ACHN (cell line): Measurements from ENCODE around the gene NR2C2AP.
A peak's percentile ranks its signal among the peaks of the same experiment; 100 is the strongest.
"Not testable (repeated sequence)": the region's sequence is repeated elsewhere in the genome, so short reads cannot be mapped to it uniquely, and the experiment has no call there.

Experiments
- DNase-seq: peaks from one replicate; pipeline ENCODE4 v3.0.0-alpha.2; 2015
- in situ Hi-C: cut with HindIII; loops from 2 replicates; pipeline ENCODE4 v1.10.0; 2017; ENCODE audit warnings: low sequenced_read_pairs, low pct_ligation_motif_present, low pct_unique_long_range_greater_than_20kb

NR2C2AP gene

GRCh38 chr19:19192910-19193423, 10.2 kb downstream of the NR2C2AP start:
- no peak for DNase-seq

GRCh38 chr19:19192078-19192882, 10.9 kb downstream of the NR2C2AP start, which contains the start of the genes BORCS8 and RFXANK:
Gene BORCS8 (minus strand): TSS chr19:19192152. CDS start chr19:19192117, 35 bp downstream.
Gene RFXANK (plus strand): TSS chr19:19192258. CDS start chr19:19193947, 1,689 bp downstream.
- in situ Hi-C loops, result no loop called here
- peak; percentile 98 for DNase-seq

More at GRCh38 chr19:19192910-19193423, 10.2 kb downstream of the NR2C2AP start:
- in situ Hi-C loops, result no loop called here

GRCh38 chr19:19191768-19192077, 11.5 kb downstream of the NR2C2AP start:
- in situ Hi-C loops, result no loop called here
- no peak for DNase-seq

DNA sequence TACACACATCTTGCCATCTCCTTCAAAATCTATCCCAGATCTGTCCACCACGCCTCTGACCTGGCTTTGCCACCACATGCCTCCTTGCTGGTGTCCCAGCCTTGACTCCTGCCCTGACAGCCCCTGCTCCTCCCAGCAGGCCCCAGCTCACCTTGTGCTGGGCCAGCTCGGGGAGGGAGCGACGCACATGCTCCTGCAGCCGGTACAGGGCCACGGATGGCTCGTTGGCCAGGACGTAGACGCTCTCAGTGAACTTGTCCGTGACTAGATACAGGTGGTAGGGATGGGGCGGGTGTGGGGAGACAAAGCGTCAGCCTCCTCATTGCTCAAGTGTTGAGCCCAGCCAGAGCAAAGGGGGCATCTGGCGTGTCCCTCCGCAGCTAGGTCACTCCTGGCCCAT, 16.5 kb downstream of the NR2C2AP start:
- in situ Hi-C loops, result no loop called here
- no peak for DNase-seq

DNA sequence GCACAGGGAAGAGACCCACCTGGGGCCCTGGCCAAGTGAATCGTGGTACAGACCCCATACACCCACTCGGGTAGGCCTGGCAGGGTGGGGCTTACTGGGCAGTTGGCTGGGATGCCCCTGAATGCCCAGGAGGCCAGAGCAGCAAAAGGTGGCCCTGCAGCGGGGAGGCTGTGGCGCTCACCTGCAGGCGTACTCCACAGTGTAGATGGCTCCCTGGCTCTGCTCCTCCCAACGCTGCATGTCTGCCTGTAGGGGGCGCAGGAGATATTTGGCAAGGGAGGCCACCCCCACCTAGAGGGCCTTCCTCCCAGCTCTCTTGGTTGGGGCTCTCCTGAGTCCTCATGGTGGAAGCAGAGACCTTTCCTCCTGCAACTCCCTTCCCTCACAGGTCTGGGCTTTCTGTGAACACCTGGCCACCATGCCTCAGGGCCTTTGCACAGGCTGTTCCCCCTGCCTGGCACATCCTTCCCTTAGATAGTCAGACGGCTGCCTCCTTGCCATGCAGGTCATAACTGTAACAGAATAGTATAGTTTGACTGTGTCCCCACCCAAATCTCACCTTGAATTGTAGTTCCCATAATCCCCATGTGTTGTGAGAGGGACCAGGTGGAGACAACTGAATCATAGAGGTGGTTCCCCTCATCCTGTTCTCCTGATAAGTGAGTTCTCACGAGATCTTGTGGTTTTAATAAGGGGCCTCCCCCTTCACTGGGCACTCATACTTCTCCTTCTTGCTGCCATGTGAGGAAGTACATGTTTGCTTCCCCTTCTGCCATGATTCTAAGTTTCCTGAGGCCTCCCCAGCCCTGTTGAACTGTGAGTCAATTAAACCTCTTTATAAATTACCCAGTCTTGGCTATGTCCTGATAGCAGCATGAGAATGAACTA, 17.1 kb downstream of the NR2C2AP start:
- DNase-seq, result peak; percentile 41
- in situ Hi-C loops, result no loop called here

DNA sequence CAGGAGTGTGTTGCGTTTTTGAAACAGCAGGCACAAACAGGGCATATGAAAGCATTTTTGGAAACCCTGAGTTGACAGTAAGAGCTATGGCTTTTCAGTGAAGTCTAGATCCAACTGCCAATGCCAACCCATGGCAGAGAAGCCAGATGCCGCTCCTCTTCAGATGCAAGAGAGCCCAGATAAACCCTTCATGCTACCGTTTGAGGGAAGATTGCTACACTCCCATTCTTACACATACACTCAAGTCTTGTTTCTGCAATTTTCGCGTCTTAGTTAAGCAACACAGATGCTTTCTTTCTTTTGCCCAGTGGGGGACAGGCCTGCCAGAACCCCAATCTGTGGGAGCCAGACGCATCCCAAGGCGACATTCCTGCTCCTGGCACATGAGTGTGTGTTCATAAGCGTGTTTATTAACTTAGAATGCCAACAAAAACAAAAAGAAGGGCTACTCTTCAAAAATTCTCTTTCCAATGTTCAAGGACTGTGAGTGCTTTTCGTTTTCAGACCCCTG, 21.7 kb downstream of the NR2C2AP start:
- in situ Hi-C loops, result no loop called here
- no peak for DNase-seq

GRCh38 chr19:19179548-19180441, 23.4 kb downstream of the NR2C2AP start:
- peak; percentile 93 for DNase-seq
- in situ Hi-C loops, result no loop called here

- in situ Hi-C loops, result no loop called here
- no peak for DNase-seq
Observed at GRCh38 chr19:19176950-19177349, 26.3 kb downstream of the NR2C2AP start.

GRCh38 chr19:19173243-19173642, 30.0 kb downstream of the NR2C2AP start:
- DNase-seq, in situ Hi-C loops: not testable (repeated sequence)

DNA sequence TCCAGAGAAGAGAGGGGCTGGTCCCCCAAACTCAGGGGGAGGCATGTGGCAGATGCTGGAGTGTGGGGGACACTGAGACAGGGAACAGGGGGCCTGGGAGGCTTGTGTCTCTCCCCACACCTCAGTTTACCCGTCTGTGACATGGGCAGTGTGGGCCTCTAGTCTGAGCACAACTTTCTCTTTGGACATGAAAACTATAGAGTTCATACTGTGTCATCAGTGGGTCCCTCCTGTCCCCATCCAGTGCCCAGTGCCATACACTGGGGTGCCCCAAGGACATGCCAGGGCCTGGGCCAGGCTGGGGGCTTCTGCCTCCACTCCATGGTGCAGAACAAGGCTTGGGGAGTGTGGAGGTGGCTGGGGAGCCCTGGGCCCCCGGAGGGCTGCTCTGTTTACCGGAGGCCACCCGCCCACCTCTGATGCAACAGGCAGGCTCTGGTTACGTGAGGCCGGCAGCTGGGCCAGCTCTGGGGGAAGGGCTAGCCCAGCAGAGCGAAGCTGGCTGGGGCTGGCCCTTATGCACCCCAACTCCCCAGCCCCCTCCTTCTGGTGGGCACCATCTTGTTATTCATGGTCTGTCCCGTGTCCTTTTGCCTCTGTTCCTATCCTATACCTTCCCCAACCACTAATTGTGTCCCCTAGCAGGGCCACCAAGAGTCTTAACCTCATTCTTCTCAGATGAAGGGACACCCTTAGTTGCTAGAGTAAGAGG, 31.2 kb downstream of the NR2C2AP start:
- DNase-seq, result no peak
- in situ Hi-C loops, result no loop called here

DNA sequence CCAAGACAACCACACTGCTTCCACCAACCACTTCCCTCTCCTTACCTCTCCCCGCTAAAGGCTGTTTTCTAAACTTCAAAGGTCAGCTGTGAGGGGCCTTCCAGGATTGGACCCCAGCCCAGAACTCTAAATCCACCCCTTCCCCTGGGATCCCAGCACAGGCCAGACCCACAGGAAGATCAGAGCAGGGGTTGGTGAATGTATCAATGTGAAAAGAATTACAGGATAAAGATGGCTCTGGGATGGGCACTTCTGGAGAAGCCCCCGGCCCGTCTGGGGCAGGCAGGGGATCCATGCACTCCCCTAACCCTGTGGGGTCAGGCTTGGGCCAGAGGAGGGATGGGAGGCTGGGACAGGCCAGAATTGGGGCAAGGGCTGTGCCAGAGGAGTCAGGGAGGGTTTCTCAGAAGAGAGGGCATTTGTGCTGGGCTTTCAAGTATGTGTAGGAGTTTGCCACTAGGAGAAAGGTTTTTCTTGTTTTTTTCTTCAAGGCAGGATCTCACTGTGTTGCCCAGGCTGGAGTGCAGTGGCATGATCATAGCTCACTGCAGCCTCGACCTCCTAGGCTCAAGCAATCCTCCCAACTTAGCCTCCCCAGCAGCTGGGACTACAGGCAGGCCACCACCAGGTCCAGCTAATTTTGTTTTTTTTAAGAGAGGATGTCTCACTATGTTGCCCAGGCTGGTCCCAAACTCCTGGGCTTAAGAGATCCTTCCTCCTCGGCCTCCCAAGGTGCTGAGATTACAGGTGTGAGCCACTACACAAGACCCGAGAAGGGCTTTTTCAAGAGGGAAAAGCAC, 32.1 kb downstream of the NR2C2AP start:
- DNase-seq, result no peak
- in situ Hi-C loops, result no loop called here

DNA sequence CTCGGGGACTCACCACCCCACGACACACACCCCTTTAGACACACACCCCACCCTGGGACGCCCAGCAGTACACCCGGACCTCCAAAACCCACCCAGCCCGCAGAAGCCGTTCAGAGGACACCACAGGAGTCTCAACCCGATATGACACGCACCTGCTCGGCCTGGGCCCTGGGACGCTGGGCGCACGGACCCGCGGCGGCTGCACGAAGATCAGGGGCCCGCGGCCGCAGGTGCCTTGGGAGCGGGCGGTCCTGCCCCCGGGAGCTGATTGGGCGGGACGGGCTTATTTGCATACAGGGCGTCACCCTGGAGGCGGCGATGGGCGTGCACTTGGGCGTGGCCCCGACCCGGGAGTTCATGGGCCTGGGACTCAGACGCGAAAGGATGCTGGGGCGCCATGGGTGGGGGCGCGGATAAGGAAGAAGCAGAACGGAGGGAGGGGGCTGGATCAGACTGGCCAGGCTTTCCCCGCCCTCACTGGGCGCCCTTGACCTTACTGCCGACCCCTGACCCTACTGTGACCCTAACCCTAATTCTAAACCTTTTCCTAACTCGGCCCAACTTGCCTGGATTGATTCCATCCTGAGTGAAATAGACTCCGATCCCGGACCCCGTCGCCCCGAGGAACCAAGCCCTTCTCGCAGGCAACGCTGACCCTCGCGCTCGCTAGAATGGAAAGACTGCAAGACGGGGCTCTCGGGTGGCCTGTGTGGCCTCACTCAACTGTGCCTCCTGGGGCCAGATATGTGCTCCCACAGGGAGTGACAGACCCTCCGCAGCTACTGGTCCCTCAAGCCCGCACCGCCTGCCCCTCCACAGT, 33.0 kb downstream of the NR2C2AP start, which contains the start of gene MEF2B:
Gene MEF2B (minus strand): TSS at position 211 of the 820 bp plus-strand sequence. CDS start 19,528 bp downstream, outside the sequence.
- peak; percentile 53 for DNase-seq

GRCh38 chr19:19169236-19170052, 33.8 kb downstream of the NR2C2AP start:
- no peak for DNase-seq
- in situ Hi-C loops, result no loop called here

More for the DNA sequence above, 33.0 kb downstream of the NR2C2AP start, which contains the start of gene MEF2B:
- in situ Hi-C loops, result no loop called here

DNA sequence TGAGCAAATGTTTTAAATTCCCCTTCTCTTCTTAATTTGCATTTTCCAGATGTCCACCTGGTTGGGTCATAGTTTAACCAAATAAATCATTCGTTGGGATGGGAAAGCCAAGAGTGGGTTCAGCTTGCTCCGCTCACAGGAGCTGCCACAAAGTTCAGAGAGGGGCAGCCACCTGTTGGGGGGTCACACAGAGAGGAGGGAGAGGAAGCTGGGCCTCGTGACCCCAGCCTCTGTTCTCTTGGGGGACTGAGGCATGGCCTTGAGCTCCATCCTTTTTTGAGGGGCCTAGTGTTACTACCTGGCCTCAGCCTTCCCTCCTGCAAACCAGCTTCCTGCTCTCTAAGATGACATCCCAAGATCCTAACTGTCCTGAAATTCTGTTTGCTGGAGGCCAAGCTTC, 35.6 kb downstream of the NR2C2AP start:
- in situ Hi-C loops, result no loop called here
- DNase-seq, result no peak

DNA sequence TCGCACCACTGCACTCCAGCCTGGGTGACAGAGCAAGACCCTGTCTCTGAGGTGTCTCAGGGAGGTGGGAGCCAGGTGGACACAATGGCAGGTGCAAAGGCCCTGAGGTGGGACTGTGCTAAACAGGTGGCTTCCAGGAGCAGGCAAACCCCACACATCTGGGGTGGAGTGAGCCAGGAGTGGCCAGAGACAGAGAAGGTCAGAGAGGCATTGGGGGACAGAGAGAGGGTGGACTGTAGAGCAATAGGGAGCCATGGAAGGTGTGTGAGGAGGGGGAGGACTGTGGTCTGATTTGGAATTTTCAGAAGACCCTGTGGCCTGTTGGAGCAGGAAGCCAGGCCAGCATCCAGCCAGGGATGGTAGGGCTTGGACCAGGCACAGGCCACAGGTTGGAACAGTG, 37.8 kb downstream of the NR2C2AP start:
- in situ Hi-C loops, result no loop called here
- no peak for DNase-seq
